ENCODE measurements around the gene CLDN34. TPM values are rescaled to one million over a fixed set of nuclear protein-coding genes. Genes with fewer than 3 reads are reported as not detected.

Gene CLDN34
- total RNA-seq, 2 experiments from 2014 or later: not detected

- peaks cover 10% of the 10 kb centered on the region for H3K4me1 Mint-ChIP-seq
Measured at GRCh38 chrX:9947131-9947794, 19.9 kb upstream of the CLDN34 start.

GRCh38 chrX:9948406-9948805 lies 18.8 kb upstream of the CLDN34 start:
- Mint-ChIP-seq H3K4me3 (no peak overlapping the region), H3K4me1 (peaks cover under 1% of the 10 kb centered on the region), H3K27ac (no peak overlapping the region), H3K36me3 (no peaks in the 10 kb centered on the region), H3K27me3 (peaks cover 39% of the 10 kb centered on the region), H3K9me3 (ENCODE audit: low read depth) (no peaks in the 10 kb centered on the region)
- DNase-seq (no peak), ATAC-seq (no peak)
- CTCF ChIA-PET: no interaction called here

More at GRCh38 chrX:9947131-9947794, 19.9 kb upstream of the CLDN34 start:
- DNase-seq (no peak), ATAC-seq (no peak)
- H3K27me3 Mint-ChIP-seq: peaks cover 39% of the 10 kb centered on the region
- H3K36me3 Mint-ChIP-seq: no peaks in the 10 kb centered on the region
- no peaks in the 10 kb centered on the region for H3K9me3 Mint-ChIP-seq (ENCODE audit: low read depth)
- H3K27ac Mint-ChIP-seq: no peak overlapping the region
- CTCF ChIA-PET: no interaction called here
- no peak overlapping the region for H3K4me3 Mint-ChIP-seq

- no peaks in the 10 kb centered on the region for H3K9me3 Mint-ChIP-seq (ENCODE audit: low read depth)
- peaks cover 29% of the 10 kb centered on the region for H3K27me3 Mint-ChIP-seq
- no peak for ATAC-seq
- H3K36me3 Mint-ChIP-seq: no peaks in the 10 kb centered on the region
- no peak overlapping the region for H3K27ac Mint-ChIP-seq
- no peak overlapping the region for H3K4me3 Mint-ChIP-seq
- CTCF ChIA-PET: no interaction called here
- no peak for DNase-seq
- H3K4me1 Mint-ChIP-seq: no peaks in the 10 kb centered on the region
Measured at GRCh38 chrX:9952300-9952699, 14.9 kb upstream of the CLDN34 start.

- H3K4me1 Mint-ChIP-seq: no peaks in the 10 kb centered on the region
- H3K36me3 Mint-ChIP-seq: no peaks in the 10 kb centered on the region
- H3K27ac Mint-ChIP-seq: no peak overlapping the region
- CTCF ChIA-PET: no interaction called here
- peaks cover 24% of the 10 kb centered on the region for H3K27me3 Mint-ChIP-seq
- DNase-seq (no peak), ATAC-seq (no peak)
- H3K9me3 Mint-ChIP-seq (ENCODE audit: low read depth): no peaks in the 10 kb centered on the region
- H3K4me3 Mint-ChIP-seq: no peak overlapping the region
Measured at GRCh38 chrX:9953396-9953795, 13.8 kb upstream of the CLDN34 start.

GRCh38 chrX:9955506-9955905 lies 11.7 kb upstream of the CLDN34 start:
- CTCF ChIA-PET: no interaction called here
- H3K9me3 Mint-ChIP-seq (ENCODE audit: low read depth): no peaks in the 10 kb centered on the region
- H3K36me3 Mint-ChIP-seq: no peaks in the 10 kb centered on the region
- H3K4me1 Mint-ChIP-seq: no peaks in the 10 kb centered on the region
- no peak for ATAC-seq
- peaks cover 22% of the 10 kb centered on the region for H3K27me3 Mint-ChIP-seq
- no peak for DNase-seq
- no peak overlapping the region for H3K4me3 Mint-ChIP-seq
- no peak overlapping the region for H3K27ac Mint-ChIP-seq

GRCh38 chrX:9957743-9958142 lies 9.4 kb upstream of the CLDN34 start:
- H3K4me3 Mint-ChIP-seq: no peak overlapping the region
- H3K4me1 Mint-ChIP-seq: no peaks in the 10 kb centered on the region
- peaks cover 22% of the 10 kb centered on the region for H3K27me3 Mint-ChIP-seq
- DNase-seq (no peak), ATAC-seq (no peak)
- H3K9me3 Mint-ChIP-seq (ENCODE audit: low read depth): no peaks in the 10 kb centered on the region
- CTCF ChIA-PET: no interaction called here
- no peaks in the 10 kb centered on the region for H3K36me3 Mint-ChIP-seq
- H3K27ac Mint-ChIP-seq: no peak overlapping the region

- Mint-ChIP-seq H3K4me3 (no peak overlapping the region), H3K27ac (no peak overlapping the region), H3K27me3 (peaks cover 22% of the 10 kb centered on the region), H3K36me3 (no peaks in the 10 kb centered on the region), H3K4me1 (no peaks in the 10 kb centered on the region), H3K9me3 (ENCODE audit: low read depth) (no peaks in the 10 kb centered on the region)
- DNase-seq (no peak), ATAC-seq (no peak)
- CTCF ChIA-PET: no interaction called here
Measured at GRCh38 chrX:9958183-9958582, 9.0 kb upstream of the CLDN34 start.

GRCh38 chrX:9961750-9962149 lies 5.4 kb upstream of the CLDN34 start:
- CTCF ChIA-PET: no interaction called here

GRCh38 chrX:9977635-9978034 lies 10.5 kb downstream of the CLDN34 start:
- Mint-ChIP-seq H3K9me3 (ENCODE audit: low read depth) (no peaks in the 10 kb centered on the region), H3K27me3 (peaks cover 5% of the 10 kb centered on the region), H3K4me3 (no peak overlapping the region), H3K27ac (no peak overlapping the region), H3K36me3 (no peaks in the 10 kb centered on the region), H3K4me1 (no peaks in the 10 kb centered on the region)
- ATAC-seq (no peak), DNase-seq (no peak)
- CTCF ChIA-PET: no interaction called here

More at GRCh38 chrX:9961750-9962149, 5.4 kb upstream of the CLDN34 start:
- H3K4me1 Mint-ChIP-seq: no peaks in the 10 kb centered on the region
- H3K9me3 Mint-ChIP-seq (ENCODE audit: low read depth): no peaks in the 10 kb centered on the region
- DNase-seq (no peak), ATAC-seq (no peak)
- no peak overlapping the region for H3K27ac Mint-ChIP-seq
- H3K4me3 Mint-ChIP-seq: no peak overlapping the region
- peaks cover 19% of the 10 kb centered on the region for H3K27me3 Mint-ChIP-seq
- H3K36me3 Mint-ChIP-seq: no peaks in the 10 kb centered on the region

GRCh38 chrX:9980401-9980800 lies 13.2 kb downstream of the CLDN34 start:
- CTCF ChIA-PET: interaction anchor here (1.9 kb wide), 1 partner anchor 139 kb away, joined by 5 read pairs; no protein-coding TSS in a partner anchor
- DNase-seq: no peak
- Mint-ChIP-seq H3K4me3 (no peak overlapping the region), H3K36me3 (no peaks in the 10 kb centered on the region), H3K9me3 (ENCODE audit: low read depth) (no peaks in the 10 kb centered on the region), H3K27me3 (peaks cover 7% of the 10 kb centered on the region), H3K27ac (no peak overlapping the region), H3K4me1 (no peaks in the 10 kb centered on the region)
- no peak for ATAC-seq

- DNase-seq (no peak), ATAC-seq (no peak)
- H3K27ac Mint-ChIP-seq: no peak overlapping the region
- peaks cover 7% of the 10 kb centered on the region for H3K27me3 Mint-ChIP-seq
- H3K4me1 Mint-ChIP-seq: no peaks in the 10 kb centered on the region
- H3K4me3 Mint-ChIP-seq: no peak overlapping the region
- no peaks in the 10 kb centered on the region for H3K9me3 Mint-ChIP-seq (ENCODE audit: low read depth)
- CTCF ChIA-PET: interaction anchor here (1.9 to 2.8 kb wide), 2 partner anchors 139 kb away, joined by 5 to 7 read pairs; no protein-coding TSS in a partner anchor
- H3K36me3 Mint-ChIP-seq: no peaks in the 10 kb centered on the region
Measured at GRCh38 chrX:9980927-9981326, 13.8 kb downstream of the CLDN34 start.

GRCh38 chrX:9983441-9983840 lies 16.3 kb downstream of the CLDN34 start:
- DNase-seq (no peak), ATAC-seq (no peak)
- no peaks in the 10 kb centered on the region for H3K9me3 Mint-ChIP-seq (ENCODE audit: low read depth)
- no peak overlapping the region for H3K4me3 Mint-ChIP-seq
- CTCF ChIA-PET: interaction anchor here (1.3 to 2.8 kb wide), 2 partner anchors 8 to 137 kb away, joined by 4 to 7 read pairs; no protein-coding TSS in a partner anchor
- H3K27me3 Mint-ChIP-seq: peaks cover 14% of the 10 kb centered on the region
- H3K4me1 Mint-ChIP-seq: no peaks in the 10 kb centered on the region
- H3K36me3 Mint-ChIP-seq: no peaks in the 10 kb centered on the region
- H3K27ac Mint-ChIP-seq: no peak overlapping the region

- no peaks in the 10 kb centered on the region for H3K4me1 Mint-ChIP-seq
- CTCF ChIA-PET: interaction anchor here (1.3 to 2.8 kb wide), 2 partner anchors 8 to 136 kb away, joined by 4 to 7 read pairs; no protein-coding TSS in a partner anchor
Measured at GRCh38 chrX:9983846-9984245, 16.7 kb downstream of the CLDN34 start.

GRCh38 chrX:9988762-9989161 lies 21.6 kb downstream of the CLDN34 start:
- Mint-ChIP-seq H3K36me3 (no peaks in the 10 kb centered on the region), H3K27ac (no peak overlapping the region), H3K4me1 (no peaks in the 10 kb centered on the region), H3K4me3 (no peak overlapping the region), H3K9me3 (ENCODE audit: low read depth) (no peaks in the 10 kb centered on the region), H3K27me3 (peaks cover 14% of the 10 kb centered on the region)
- CTCF ChIA-PET: interaction anchor here (0.8 to 2.2 kb wide), 2 partner anchors 131 to 201 kb away, joined by 4 to 15 read pairs; no protein-coding TSS in a partner anchor
- no peak for ATAC-seq
- DNase-seq: no peak

More at GRCh38 chrX:9983846-9984245, 16.7 kb downstream of the CLDN34 start:
- Mint-ChIP-seq H3K27me3 (peaks cover 14% of the 10 kb centered on the region), H3K36me3 (no peaks in the 10 kb centered on the region), H3K27ac (no peak overlapping the region), H3K9me3 (ENCODE audit: low read depth) (no peaks in the 10 kb centered on the region), H3K4me3 (no peak overlapping the region)
- ATAC-seq (no peak), DNase-seq (no peak)

Data from activated CD8-positive, alpha-beta memory T cell treated with anti-CD3 and anti-CD28 coated beads, Interleukin-2, amount 10 ng/mL, durations not matched to agents 7 days and 5 days (primary cell).